HFFc6 (cell line): ENCODE data around the gene VIPR2. TPM values are rescaled to one million over a fixed set of nuclear protein-coding genes. Genes with fewer than 3 reads are reported as not detected.

Experiments used
- DNase-seq: peaks from one replicate; pipeline ENCODE4 v3.0.0-alpha.2; 2018
- H3K27ac Mint-ChIP-seq: 2 replicates; pipeline ENCODE4 v1.8.0; 2020; ENCODE audit warnings: mild to moderate bottlenecking, mixed read lengths
- H3K27me3 Mint-ChIP-seq: 2 replicates; pipeline ENCODE4 v1.8.0; 2021; ENCODE audit warnings: mild to moderate bottlenecking, moderate library complexity, mixed read lengths; ENCODE audit not compliant: insufficient read depth
- H3K36me3 Mint-ChIP-seq: 2 replicates; pipeline ENCODE4 v1.8.0; 2021; ENCODE audit warnings: low read depth, mixed read lengths
- H3K4me1 Mint-ChIP-seq: 2 replicates; pipeline ENCODE4 v1.8.0; 2020; ENCODE audit warnings: low read depth, mixed read lengths
- H3K4me3 Mint-ChIP-seq: 2 replicates; pipeline ENCODE4 v1.8.0; 2020; ENCODE audit warnings: mild to moderate bottlenecking, moderate library complexity, mixed read lengths
- H3K9me3 Mint-ChIP-seq: 2 replicates; pipeline ENCODE4 v1.8.0; 2020; ENCODE audit warnings: mild to moderate bottlenecking, mixed read lengths
- CTCF ChIP-seq: fragments of 200-600 bp; sonication (generic); IDR thresholded peaks from 2 replicates; pipeline ENCODE4 v1.5.0; 2021; ENCODE audit warnings: antibody characterized with exemption, mild to moderate bottlenecking
- total RNA-seq, 6 experiments: library from RNA; stranded (reverse); fragmentation: NEBNext Ultra II Directional; extraction: Animal tissue kit (Norgen Biotek cat#: 25700); gene quantifications; 2 replicates in 1 of 6; 3 replicates in 5 of 6; pipeline ENCODE4 v1.2.3, GENCODE V29; 2021

Gene VIPR2
- total RNA-seq, 6 experiments from 2014 or later, result not detected

GRCh38 chr7:159068488-159068811 lies 76.2 kb downstream of the VIPR2 start:
- Mint-ChIP-seq H3K36me3 (no peaks in the 10 kb centered on the region), H3K27ac (no peak overlapping the region), H3K27me3 (no peaks in the 10 kb centered on the region), H3K9me3 (peaks cover 45% of the 10 kb centered on the region), H3K4me3 (no peak overlapping the region), H3K4me1 (no peaks in the 10 kb centered on the region)
- no peak for TF ChIP-seq CTCF
- DNase-seq, result no peak

GRCh38 chr7:159067576-159068487 lies 76.8 kb downstream of the VIPR2 start:
- H3K9me3 Mint-ChIP-seq, result peaks cover 47% of the 10 kb centered on the region
- no peaks in the 10 kb centered on the region for H3K4me1 Mint-ChIP-seq
- no peaks in the 10 kb centered on the region for H3K36me3 Mint-ChIP-seq
- no peak overlapping the region for H3K4me3 Mint-ChIP-seq
- TF ChIP-seq CTCF, result no peak
- DNase-seq, result no peak
- no peak overlapping the region for H3K27ac Mint-ChIP-seq
- no peaks in the 10 kb centered on the region for H3K27me3 Mint-ChIP-seq

- Mint-ChIP-seq H3K4me3 (no peak overlapping the region), H3K4me1 (no peaks in the 10 kb centered on the region), H3K27me3 (no peaks in the 10 kb centered on the region), H3K27ac (no peak overlapping the region), H3K9me3 (peaks cover 55% of the 10 kb centered on the region), H3K36me3 (no peaks in the 10 kb centered on the region)
- TF ChIP-seq CTCF, result no peak
- no peak for DNase-seq
Observed at GRCh38 chr7:159066816-159067575, 77.7 kb downstream of the VIPR2 start.

- Mint-ChIP-seq H3K27me3 (no peaks in the 10 kb centered on the region), H3K4me1 (no peaks in the 10 kb centered on the region), H3K27ac (no peak overlapping the region), H3K36me3 (no peaks in the 10 kb centered on the region), H3K9me3 (peaks cover 55% of the 10 kb centered on the region), H3K4me3 (no peak overlapping the region)
- TF ChIP-seq CTCF, result no peak
- DNase-seq, result no peak
Observed at GRCh38 chr7:159065852-159066480, 78.7 kb downstream of the VIPR2 start.

- Mint-ChIP-seq H3K27me3 (no peaks in the 10 kb centered on the region), H3K9me3 (peaks cover 46% of the 10 kb centered on the region), H3K4me3 (no peak overlapping the region), H3K36me3 (no peaks in the 10 kb centered on the region), H3K27ac (no peak overlapping the region), H3K4me1 (no peaks in the 10 kb centered on the region)
- no peak for TF ChIP-seq CTCF
- no peak for DNase-seq
Observed at GRCh38 chr7:159064816-159065510, 79.7 kb downstream of the VIPR2 start.
